ENCODE measurements around the gene NKG7. TPM values are rescaled to one million over a fixed set of nuclear protein-coding genes. Genes with fewer than 3 reads are reported as not detected.

NKG7 gene
- total and polyA plus RNA-seq, 2 experiments from 2014 or later: 0.57 TPM; not detected in 1

DNA sequence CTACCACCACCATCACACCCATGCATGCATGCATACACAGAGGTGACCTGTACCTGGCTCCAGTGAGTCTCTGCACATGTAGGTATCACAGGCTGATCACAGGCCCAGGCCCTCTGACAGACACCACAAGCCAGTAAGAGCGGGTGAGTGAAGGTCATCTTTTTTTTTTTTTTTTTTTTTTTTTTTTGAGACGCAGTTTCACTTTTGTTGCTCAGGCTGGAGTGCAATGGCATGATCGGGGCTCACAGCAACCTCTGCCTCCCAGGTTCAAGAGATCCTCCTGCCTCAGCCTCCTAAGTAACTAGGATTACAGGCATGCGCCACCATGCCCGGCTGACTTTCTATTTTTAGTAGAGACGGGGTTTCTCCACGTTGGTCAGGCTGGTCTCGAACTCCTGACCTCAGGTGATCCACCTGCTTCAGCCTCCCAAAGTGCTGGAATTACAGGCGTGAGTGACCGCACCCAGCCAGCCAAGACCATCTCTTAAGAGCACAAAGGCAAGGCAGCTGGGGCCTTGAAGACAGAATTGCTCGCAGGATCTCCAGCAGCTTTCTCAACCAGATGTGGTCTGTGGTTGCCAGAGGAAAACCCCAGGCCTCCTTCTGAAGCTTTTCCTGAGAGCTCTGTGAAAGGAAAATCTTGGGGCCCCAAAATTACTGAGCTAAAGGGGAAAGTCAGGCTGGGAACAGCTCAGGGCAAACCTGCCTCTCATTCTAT lies 3.2 kb upstream of the NKG7 start:
- no peaks in the 10 kb centered on the region for H3K4me1 ChIP-seq (ENCODE audit: low read depth)
- no peaks in the 10 kb centered on the region for H3K27me3 ChIP-seq
- no peak for TF ChIP-seq CTCF (IDR thresholded peaks at IDR 0.05; ENCODE audit: low read depth, low read length)
- no peaks in the 10 kb centered on the region for H3K9me3 ChIP-seq (ENCODE audit: low read depth)
- no peaks in the 10 kb centered on the region for H3K36me3 ChIP-seq
- no peak for DNase-seq (ENCODE audit: low read depth in 1 of 2, low spot score in 1 of 2)
- H3K4me3 ChIP-seq: no peak overlapping the region
- no peak overlapping the region for H3K27ac ChIP-seq

DNA sequence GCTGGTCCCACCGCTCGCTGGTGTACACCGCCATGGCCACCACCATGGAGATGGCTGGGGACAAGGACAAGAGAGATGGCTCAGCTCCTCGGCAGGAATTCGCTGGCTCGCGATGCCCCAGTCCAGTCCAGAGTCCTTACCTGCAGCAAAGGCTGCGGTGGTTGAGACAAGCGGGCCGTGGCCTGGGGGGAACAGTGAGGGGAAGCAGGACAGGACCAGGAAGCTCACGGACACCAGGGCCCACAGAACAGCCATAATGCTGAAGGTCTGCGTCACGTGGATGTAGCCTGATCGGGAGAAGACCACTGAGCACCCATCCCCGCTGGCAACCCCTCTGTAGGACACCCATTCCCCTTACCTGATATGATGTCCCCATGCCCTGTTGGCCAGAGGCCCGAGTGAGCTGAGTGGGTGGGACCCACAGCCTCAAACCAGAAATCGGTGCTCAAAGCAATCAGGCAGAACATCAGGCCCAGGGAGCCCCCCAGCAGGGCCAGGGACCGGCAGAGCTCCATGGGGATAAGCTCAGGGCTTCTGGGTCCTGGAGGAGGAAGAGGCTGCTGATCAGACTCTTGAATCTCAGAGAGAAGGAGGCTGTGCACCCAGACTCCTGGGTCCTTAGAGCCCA lies 319 bp downstream of the NKG7 start:
- TF ChIP-seq CTCF (IDR thresholded peaks at IDR 0.05; ENCODE audit: low read depth, low read length): no peak
- no peak for DNase-seq (ENCODE audit: low read depth in 1 of 2, low spot score in 1 of 2)
- H3K4me3 ChIP-seq: no peak overlapping the region
- peaks cover 4% of the 10 kb centered on the region for H3K4me1 ChIP-seq (ENCODE audit: low read depth)
- no peaks in the 10 kb centered on the region for H3K27me3 ChIP-seq
- no peaks in the 10 kb centered on the region for H3K36me3 ChIP-seq
- H3K27ac ChIP-seq: no peak overlapping the region
- no peaks in the 10 kb centered on the region for H3K9me3 ChIP-seq (ENCODE audit: low read depth)

- peaks cover 4% of the 10 kb centered on the region for H3K4me1 ChIP-seq (ENCODE audit: low read depth)
- H3K4me3 ChIP-seq: no peak overlapping the region
Observed at GRCh38 chr19:51371186-51371690, 1.2 kb downstream of the NKG7 start.

DNA sequence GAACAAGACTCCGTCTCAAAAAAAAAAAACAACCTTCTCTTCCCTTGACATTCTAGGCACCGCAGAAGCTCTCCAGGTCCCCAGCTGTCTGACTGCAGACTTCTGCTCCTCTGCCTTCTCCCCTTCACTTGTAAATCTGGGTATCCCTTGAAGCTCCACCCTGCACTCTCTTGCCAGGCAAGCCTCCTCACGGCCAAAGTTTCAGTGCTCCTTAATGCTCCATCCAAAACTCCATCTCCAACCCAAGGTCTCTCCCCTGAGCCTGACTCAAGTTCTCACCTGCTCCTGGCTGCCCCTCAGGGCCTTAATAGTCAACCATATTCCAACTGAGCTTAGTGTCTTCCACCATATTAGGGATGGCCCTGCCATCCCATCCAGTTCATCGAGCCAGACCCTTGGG lies 2.2 kb downstream of the NKG7 start:
- H3K4me3 ChIP-seq: no peak overlapping the region
- H3K36me3 ChIP-seq: no peaks in the 10 kb centered on the region
- H3K9me3 ChIP-seq (ENCODE audit: low read depth): no peaks in the 10 kb centered on the region
- TF ChIP-seq CTCF (IDR thresholded peaks at IDR 0.05; ENCODE audit: low read depth, low read length): no peak
- H3K27ac ChIP-seq: no peak overlapping the region
- DNase-seq (ENCODE audit: low read depth in 1 of 2, low spot score in 1 of 2): no peak
- H3K27me3 ChIP-seq: no peaks in the 10 kb centered on the region
- H3K4me1 ChIP-seq (ENCODE audit: low read depth): peaks cover 5% of the 10 kb centered on the region

More at GRCh38 chr19:51371186-51371690, 1.2 kb downstream of the NKG7 start:
- DNase-seq (ENCODE audit: low read depth in 1 of 2, low spot score in 1 of 2): no peak
- Histone ChIP-seq H3K36me3 (no peaks in the 10 kb centered on the region), H3K9me3 (ENCODE audit: low read depth) (no peaks in the 10 kb centered on the region), H3K27ac (no peak overlapping the region), H3K27me3 (no peaks in the 10 kb centered on the region)
- TF ChIP-seq CTCF (IDR thresholded peaks at IDR 0.05; ENCODE audit: low read depth, low read length): no peak

DNA sequence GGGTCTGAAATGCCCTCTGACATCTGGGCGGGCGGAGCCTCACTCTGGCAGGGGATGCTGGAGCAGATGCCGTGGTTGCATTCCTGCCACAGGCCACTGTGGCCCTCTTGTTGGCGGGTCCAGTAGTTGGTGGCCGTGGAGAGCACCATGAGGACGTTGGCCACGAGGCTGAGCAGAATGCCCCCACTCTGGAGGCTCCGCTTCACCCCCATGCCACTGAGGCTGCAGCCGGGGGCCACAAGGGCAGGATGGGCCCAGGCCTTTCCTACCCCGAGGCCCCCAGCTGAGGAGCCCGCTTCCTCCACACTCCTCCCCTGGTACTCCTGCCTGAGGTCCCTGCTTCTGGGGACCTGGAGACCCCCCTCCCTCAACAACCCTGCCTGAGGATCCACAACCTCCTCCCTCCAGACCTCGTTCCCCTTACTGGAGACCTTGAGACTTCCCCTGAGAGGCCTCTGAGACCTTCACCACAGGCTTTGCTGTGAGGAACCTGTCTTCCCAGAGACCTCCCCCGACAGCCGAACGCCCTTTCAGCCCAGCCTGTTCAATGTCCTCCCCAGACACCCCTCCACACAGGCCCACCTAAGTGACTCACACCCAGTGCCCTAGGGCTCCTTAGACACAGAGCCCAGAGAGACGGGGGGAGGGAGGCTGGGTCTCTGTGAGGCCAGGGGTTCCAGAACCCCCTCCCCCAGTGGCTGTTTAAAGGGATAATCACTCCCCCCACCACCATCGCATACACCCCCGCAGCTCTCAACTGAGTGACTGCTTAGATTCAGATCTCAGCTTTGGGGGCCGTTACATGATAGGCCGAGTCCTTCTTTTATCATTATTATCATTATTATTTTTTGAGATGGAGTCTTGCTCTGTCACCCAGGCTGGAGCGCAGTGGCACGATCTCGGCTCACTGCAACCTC lies 3.8 kb downstream of the NKG7 start, which contains the start of gene CLDND2:
Gene CLDND2 (minus strand): TSS at position 638 of the 917 bp plus-strand sequence. CDS start 426 bp downstream, at position 212.
- DNase-seq (ENCODE audit: low read depth in 1 of 2, low spot score in 1 of 2): no peak
- Histone ChIP-seq H3K27ac (peak within 1 kb of the TSS; percentile 55), H3K36me3 (no peaks in the 10 kb centered on the region), H3K4me1 (ENCODE audit: low read depth) (peaks cover 8% of the 10 kb centered on the region), H3K27me3 (no peaks in the 10 kb centered on the region), H3K4me3 (peak within 1 kb of the TSS; percentile 55), H3K9me3 (ENCODE audit: low read depth) (no peaks in the 10 kb centered on the region)
- no peak for TF ChIP-seq CTCF (IDR thresholded peaks at IDR 0.05; ENCODE audit: low read depth, low read length)
